HepG2 (cell line): ENCODE results near the gene TBX6.

Experiments
- CENPBD1 ChIP-seq: sonication (generic); formaldehyde crosslinking; IDR thresholded peaks from 2 replicates; pipeline ENCODE4 v1.8.0; 2022; ENCODE audit warnings: missing genetic modification reagents, low read depth, mild to moderate bottlenecking, borderline replicate concordance
- CTCF ChIP-seq: sonication (generic); formaldehyde crosslinking; IDR thresholded peaks from 2 replicates; pipeline ENCODE4 v1.5.0; 2020; ENCODE audit warnings: mild to moderate bottlenecking, missing genetic modification reagents, moderate library complexity
- EHMT2 ChIP-seq: fragments of 200-600 bp; sonication (generic); IDR thresholded peaks from 2 replicates; pipeline ENCODE4 v1.7.0; 2017; ENCODE audit warnings: antibody characterized with exemption, low read depth, low read length, borderline replicate concordance
- ELK4 ChIP-seq: sonication (generic); formaldehyde crosslinking; IDR thresholded peaks from 2 replicates; pipeline ENCODE4 v1.9.0; 2021; ENCODE audit warnings: missing genetic modification reagents, borderline replicate concordance
- EP300 ChIP-seq, 3 experiments: sonication (generic) in 1 of 3; formaldehyde crosslinking in 1 of 3; IDR thresholded peaks; 2 replicates each; pipeline versions ENCODE4 v1.5.1 to v1.6.1; 2011 to 2020; ENCODE audit warnings: low read depth in 2 of 3, low read length in 2 of 3, borderline replicate concordance in 1 of 3, improper control_type of control experiment in 1 of 3, mild to moderate bottlenecking in 1 of 3, missing genetic modification reagents in 1 of 3, moderate library complexity in 1 of 3
- KMT2A ChIP-seq: sonication (generic); formaldehyde crosslinking; IDR thresholded peaks from 2 replicates; pipeline ENCODE4 v1.4.0; 2020; ENCODE audit warnings: missing genetic modification reagents
- MNT ChIP-seq: fragments of 450-650 bp; IDR thresholded peaks from 2 replicates; pipeline ENCODE4 v1.6.1; 2016
- PCBP1 ChIP-seq: fragments of 200-400 bp; formaldehyde crosslinking; IDR thresholded peaks from 2 replicates; pipeline ENCODE4 v1.6.1; 2017; ENCODE audit warnings: mild to moderate bottlenecking, low read depth, low read length, borderline replicate concordance
- POLR2AphosphoS5 ChIP-seq: IDR thresholded peaks from 2 replicates; pipeline ENCODE4 v1.6.1; 2012; ENCODE audit warnings: low read depth, low read length
- RAD21 ChIP-seq: fragments of 450-650 bp; formaldehyde crosslinking; IDR thresholded peaks from 2 replicates; pipeline ENCODE4 v1.5.0; 2020; ENCODE audit warnings: mild to moderate bottlenecking
- SP1 ChIP-seq, 2 experiments: fragments of 450-650 bp in 1 of 2; sonication (generic) in 1 of 2; formaldehyde crosslinking in 1 of 2; IDR thresholded peaks; 2 replicates each; pipeline versions ENCODE4 v1.4.0 to v1.6.1; 2016 to 2020; ENCODE audit warnings: missing genetic modification reagents in 1 of 2
- YY1 ChIP-seq: IDR thresholded peaks from 2 replicates; pipeline ENCODE4 v1.6.1; 2011; ENCODE audit warnings: low read length, low read depth, moderate library complexity, mild to moderate bottlenecking; ENCODE audit not compliant: insufficient read depth, insufficient replicate concordance
- ZBTB49 ChIP-seq: sonication (generic); formaldehyde crosslinking; IDR thresholded peaks from 2 replicates; pipeline ENCODE4 v1.4.0; 2020; ENCODE audit warnings: missing genetic modification reagents, borderline replicate concordance

- TF ChIP-seq SP1 (IDR thresholded peaks at IDR 0.05) (no peak), SP1 (CRISPR knock-in tag; IDR thresholded peaks at IDR 0.05) (no peak), CENPBD1 (no peak), EP300 (IDR thresholded peaks at IDR 0.05; ENCODE audit: low read depth in 2 of 2, low read length in 2 of 2) (no peak), EP300 (CRISPR knock-in tag; IDR thresholded peaks at IDR 0.05; ENCODE audit: borderline replicate concordance) (no peak), CTCF (CRISPR knock-in tag) (no peak), RAD21 (CRISPR knock-in tag) (no peak), ZBTB49 (no peak), PCBP1 (no peak), POLR2AphosphoS5 (no peak), YY1 (no peak), MNT (no peak), ELK4 (CRISPR knock-in tag) (no peak), EHMT2 (no peak), KMT2A (CRISPR knock-in tag) (no peak)
Measured at GRCh38 chr16:30079480-30079879, 12.2 kb downstream of the TBX6 start.
